Fibroblast of mammary gland (primary cell): Measurements from ENCODE around the gene RNF220.

Source experiments
- DNase-seq: peaks from one replicate; pipeline ENCODE4 v3.0.0-alpha.2; 2010; ENCODE audit warnings: low read depth
- H3K4me3 ChIP-seq: 2 replicates; pipeline ENCODE4 v1.5.1; 2011; ENCODE audit warnings: low read depth, mild to moderate bottlenecking, low read length, moderate library complexity; ENCODE audit not compliant: control insufficient read depth
- TF ChIP-seq, protein P1 (sequence below): conservative IDR thresholded peaks from 2 replicates; pipeline ENCODE4 v1.5.1; 2011; ENCODE audit warnings: low read depth, low read length, inconsistent platforms; ENCODE audit not compliant: control insufficient read depth, insufficient read depth

The RNF220 gene

GRCh38 chr1:44542420-44543063 is 137.5 kb downstream of the RNF220 start:
- TF ChIP-seq, protein P1, sequence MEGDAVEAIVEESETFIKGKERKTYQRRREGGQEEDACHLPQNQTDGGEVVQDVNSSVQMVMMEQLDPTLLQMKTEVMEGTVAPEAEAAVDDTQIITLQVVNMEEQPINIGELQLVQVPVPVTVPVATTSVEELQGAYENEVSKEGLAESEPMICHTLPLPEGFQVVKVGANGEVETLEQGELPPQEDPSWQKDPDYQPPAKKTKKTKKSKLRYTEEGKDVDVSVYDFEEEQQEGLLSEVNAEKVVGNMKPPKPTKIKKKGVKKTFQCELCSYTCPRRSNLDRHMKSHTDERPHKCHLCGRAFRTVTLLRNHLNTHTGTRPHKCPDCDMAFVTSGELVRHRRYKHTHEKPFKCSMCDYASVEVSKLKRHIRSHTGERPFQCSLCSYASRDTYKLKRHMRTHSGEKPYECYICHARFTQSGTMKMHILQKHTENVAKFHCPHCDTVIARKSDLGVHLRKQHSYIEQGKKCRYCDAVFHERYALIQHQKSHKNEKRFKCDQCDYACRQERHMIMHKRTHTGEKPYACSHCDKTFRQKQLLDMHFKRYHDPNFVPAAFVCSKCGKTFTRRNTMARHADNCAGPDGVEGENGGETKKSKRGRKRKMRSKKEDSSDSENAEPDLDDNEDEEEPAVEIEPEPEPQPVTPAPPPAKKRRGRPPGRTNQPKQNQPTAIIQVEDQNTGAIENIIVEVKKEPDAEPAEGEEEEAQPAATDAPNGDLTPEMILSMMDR, result no peak
- DNase-seq, result no peak
- H3K4me3 ChIP-seq, result no peak overlapping the region

GRCh38 chr1:44543064-44543744 is 138.1 kb downstream of the RNF220 start:
- H3K4me3 ChIP-seq, result no peak overlapping the region
- DNase-seq, result no peak
- TF ChIP-seq, protein P1, result no peak

DNA sequence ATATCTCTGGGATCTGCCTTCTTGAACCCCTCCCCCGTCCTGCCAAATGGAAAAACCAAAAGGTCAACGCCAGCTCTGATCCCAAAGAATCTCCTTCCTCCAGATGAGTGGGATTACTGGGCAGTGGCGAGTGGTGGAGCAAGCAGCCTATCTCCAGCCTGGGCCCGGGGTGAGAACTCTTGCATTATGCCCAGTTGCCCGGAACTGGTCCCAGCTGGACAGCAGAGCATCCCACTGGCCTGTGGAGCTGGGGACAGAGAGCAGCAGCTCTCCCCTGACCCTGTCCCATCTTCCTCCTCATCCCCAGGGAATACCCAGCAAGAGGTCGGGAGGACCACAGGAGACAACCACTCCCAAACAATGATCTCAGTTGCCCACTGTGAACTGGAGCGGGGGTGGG is 138.7 kb downstream of the RNF220 start:
- TF ChIP-seq, protein P1, result no peak
- no peak for DNase-seq
- no peak overlapping the region for H3K4me3 ChIP-seq

- H3K4me3 ChIP-seq, result no peak overlapping the region
- DNase-seq, result no peak
- TF ChIP-seq, protein P1, result no peak
Observed at GRCh38 chr1:44544960-44545359, 139.9 kb downstream of the RNF220 start.

DNA sequence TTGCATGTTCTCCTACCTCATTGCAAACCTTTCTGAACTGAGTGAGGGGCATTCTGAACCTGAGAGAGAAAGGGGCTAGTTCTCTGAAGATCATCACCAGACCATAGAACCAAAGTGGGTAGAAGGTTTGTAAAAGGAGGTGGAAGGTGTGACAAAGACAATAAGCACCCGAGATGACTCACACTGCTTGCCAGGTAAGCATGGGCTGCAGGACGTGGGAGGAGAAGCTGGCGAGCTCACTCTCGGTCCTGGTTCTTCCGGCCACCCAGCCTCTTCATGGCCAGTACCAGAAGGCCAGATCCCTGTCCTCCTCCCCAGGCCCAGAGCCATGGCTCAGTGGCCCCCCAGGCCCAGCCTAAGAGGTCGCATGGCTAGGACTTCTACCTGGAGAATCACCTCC is 140.9 kb downstream of the RNF220 start:
- no peak for DNase-seq
- no peak overlapping the region for H3K4me3 ChIP-seq
- TF ChIP-seq, protein P1, result no peak

DNA sequence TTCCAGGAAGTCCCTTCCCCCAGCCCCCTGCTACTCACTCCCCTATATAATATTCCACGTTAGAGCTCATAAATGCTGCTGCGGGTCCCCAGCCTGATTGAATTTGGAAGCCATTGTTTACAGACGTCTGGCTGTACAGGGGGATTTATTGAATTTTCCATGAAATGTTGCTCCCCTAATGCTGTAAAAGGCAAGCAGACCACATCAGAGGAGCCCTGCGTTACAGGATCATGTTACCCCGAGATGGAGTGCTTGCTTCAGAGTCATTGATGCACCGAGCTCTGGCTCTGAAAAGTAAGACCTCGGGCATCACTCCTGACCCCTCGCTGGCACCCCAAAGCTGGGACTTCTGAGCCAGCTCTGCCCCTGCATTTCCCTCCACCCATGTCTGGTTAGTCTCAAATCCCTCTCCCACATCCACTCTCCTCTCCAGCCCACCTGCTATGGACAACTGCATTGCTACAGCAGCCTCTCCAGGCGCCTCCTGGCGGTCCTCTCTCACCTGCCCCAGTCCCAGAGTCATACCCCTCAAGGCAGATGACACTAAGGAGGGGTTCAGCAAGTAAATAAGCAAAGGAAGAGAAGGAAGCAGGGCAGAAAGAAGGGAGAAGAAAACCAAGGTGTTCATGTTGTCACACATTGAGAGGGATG is 141.5 kb downstream of the RNF220 start:
- DNase-seq, result no peak
- H3K4me3 ChIP-seq, result no peak overlapping the region
- TF ChIP-seq, protein P1, result peak; percentile 1
